Adrenal gland (tissue), 12 donors: ENCODE measurements around the gene BUB1B. TPM values are rescaled to one million over a fixed set of nuclear protein-coding genes. Genes with fewer than 3 reads are reported as not detected.
"Not testable (repeated sequence)": the region's sequence is repeated elsewhere in the genome, so short reads cannot be mapped to it uniquely, and the experiment has no call there.

Experiments used
- DNase-seq, 7 donors: peaks; one replicate each; pipeline ENCODE4 v3.0.0-alpha.2; 2019 to 2020
- H3K27ac ChIP-seq, 5 donors: fragments of 200-600 bp; sonication (generic) in 4 of 5; 1 replicate in 3 of 5; 2 replicates in 2 of 5; pipeline versions ENCODE4 v1.5.1 to v1.8.0; 2016 to 2020; ENCODE audit warnings: mild to moderate bottlenecking in 1 of 5
- H3K27me3 ChIP-seq: fragments of 200-600 bp; 2 replicates; pipeline ENCODE4 v1.8.0; 2021
- H3K36me3 ChIP-seq, 2 donors: fragments of 200-600 bp; replicated peaks in 1 of 2; 1 replicate in 1 of 2; 2 replicates in 1 of 2; pipeline versions ENCODE4 v1.5.1 to v1.8.0; 2018 to 2022
- H3K4me1 ChIP-seq, 2 donors: fragments of 200-600 bp; replicated peaks in 1 of 2; 1 replicate in 1 of 2; 2 replicates in 1 of 2; pipeline versions ENCODE4 v1.5.1 to v1.8.0; 2018 to 2021
- H3K4me3 ChIP-seq, 4 donors: fragments of 200-600 bp; sonication (generic) in 3 of 4; one replicate each; pipeline ENCODE4 v1.5.1; 2016 to 2018
- H3K9me3 ChIP-seq, 3 donors: fragments of 200-600 bp; sonication (generic) in 1 of 3; replicated peaks in 1 of 3; 1 replicate in 2 of 3; 2 replicates in 1 of 3; pipeline versions ENCODE4 v1.5.1 to v1.8.0; 2016 to 2021
- POLR2A ChIP-seq, 2 donors: fragments of 450-650 bp; IDR thresholded peaks; one replicate each; pipeline ENCODE4 v1.6.1; 2017; ENCODE audit warnings: antibody characterized with exemption in 2 of 2, mild to moderate bottlenecking in 2 of 2, moderate library complexity in 1 of 2
- WGBS, 4 donors: extraction: QIAGEN DNeasy Blood & Tissue Kit in 2 of 4; methylation state at CpG; one replicate each; pipeline versions ENCODE4 v1.1.5 to v1.1.7; 2013 to 2017; 5-methylcytosine and 5-hydroxymethylcytosine counted together
- intact Hi-C, 2 donors: fragments of 100-400 bp; cut with DNase I; formaldehyde crosslinking; loops; one replicate each; pipeline versions ENCODE4 v1.14.1 to v1.15.0; 2022 to 2023
- polyA plus RNA-seq, 3 donors: library from polyadenylated mRNA; stranded (reverse); fragments of 200-250 nt in 2 of 3; fragments of 350-450 nt in 1 of 3; fragmentation: Illumina TruSeq in 1 of 3; extraction: RNeasy Lipid Tissue Mini Kit (QIAGEN cat#74804) in 1 of 3; gene quantifications; one replicate each; pipeline ENCODE4 v1.2.3, GENCODE V29; 2013 to 2014
- total RNA-seq, 9 donors: library from RNA; depleted of rRNA in 4 of 9; stranded (reverse); fragments of >200 nt in 4 of 9; fragments of 120-200 nt in 1 of 9; fragmentation: NEBNext Ultra II Directional in 1 of 9; extraction: Animal tissue kit (Norgen Biotek cat#: 25700) in 1 of 9; gene quantifications; one replicate each; pipeline versions ENCODE4 v1.1.0 to v1.2.4, GENCODE V29; 2013 to 2023
- TF ChIP-seq, protein P1 (sequence below), 6 experiments: fragments of 450-650 bp in 4 of 6; fragments of 200-600 bp in 2 of 6; sonication (generic) in 1 of 6; IDR thresholded peaks; 1 replicate in 5 of 6; 2 replicates in 1 of 6; pipeline versions ENCODE4 v1.5.1 to v1.8.0; 2016 to 2021; ENCODE audit warnings: antibody characterized with exemption in 6 of 6, mild to moderate bottlenecking in 2 of 6, moderate library complexity in 1 of 6
- donor health status: healthy with polysubstance abuse.
- donor health status: Bipolar disorder and iron deficiency.
- donor health status: DM: yes; HTN: yes; CAD: no.
- donor health status: DM: no; HTN: no; CAD: no.
- donor health status: DM: no; HTN: no; CAD: no.
- donor health status: DM: yes; HTN: yes; CAD: no.

The BUB1B gene
- total and polyA plus RNA-seq, 12 donors: 0.81 to 13.7 (median 2.6) TPM

DNA sequence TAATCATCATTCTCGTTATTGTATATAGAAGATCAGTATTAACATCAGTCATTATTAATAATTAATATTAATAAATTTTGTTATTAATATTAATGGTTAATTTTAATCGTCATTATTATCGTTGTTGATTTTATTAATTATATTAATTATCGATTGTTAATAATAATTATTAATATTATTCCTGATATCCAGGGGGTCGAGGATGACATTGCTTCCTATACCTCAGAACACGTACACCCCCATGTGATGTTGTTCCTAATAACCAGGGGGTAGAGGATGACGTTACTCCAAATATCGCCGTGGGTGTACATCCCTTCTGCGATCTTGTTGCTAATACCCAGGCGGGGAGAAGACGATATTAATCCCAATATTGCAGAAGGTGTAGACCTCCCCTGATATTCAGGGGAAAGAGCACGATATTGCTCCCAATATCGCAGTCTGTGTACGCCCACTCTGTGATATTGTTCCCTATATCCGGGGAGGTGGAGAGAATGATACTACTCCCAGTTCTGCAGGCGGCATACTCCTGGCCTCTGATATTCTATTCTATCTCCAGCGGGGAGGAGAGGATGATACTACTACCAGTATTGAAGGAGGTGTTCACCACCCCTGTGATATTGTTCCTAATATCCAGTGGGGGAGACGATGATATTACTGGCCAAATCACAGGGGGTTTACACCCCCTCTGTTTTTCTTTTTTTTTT lies 29.9 kb upstream of the BUB1B start:
- DNase-seq: peak in 1 of 7 donors; percentile 15
- no peaks in the 10 kb centered on the region for H3K4me1 ChIP-seq
- H3K9me3 ChIP-seq: no peaks in the 10 kb centered on the region
- H3K27me3 ChIP-seq: no peaks in the 10 kb centered on the region
- no peaks in the 10 kb centered on the region for H3K36me3 ChIP-seq
- intact Hi-C loops: no loop called here
- TF ChIP-seq POLR2A (IDR thresholded peaks at IDR 0.05): no peak
- TF ChIP-seq, protein P1, sequence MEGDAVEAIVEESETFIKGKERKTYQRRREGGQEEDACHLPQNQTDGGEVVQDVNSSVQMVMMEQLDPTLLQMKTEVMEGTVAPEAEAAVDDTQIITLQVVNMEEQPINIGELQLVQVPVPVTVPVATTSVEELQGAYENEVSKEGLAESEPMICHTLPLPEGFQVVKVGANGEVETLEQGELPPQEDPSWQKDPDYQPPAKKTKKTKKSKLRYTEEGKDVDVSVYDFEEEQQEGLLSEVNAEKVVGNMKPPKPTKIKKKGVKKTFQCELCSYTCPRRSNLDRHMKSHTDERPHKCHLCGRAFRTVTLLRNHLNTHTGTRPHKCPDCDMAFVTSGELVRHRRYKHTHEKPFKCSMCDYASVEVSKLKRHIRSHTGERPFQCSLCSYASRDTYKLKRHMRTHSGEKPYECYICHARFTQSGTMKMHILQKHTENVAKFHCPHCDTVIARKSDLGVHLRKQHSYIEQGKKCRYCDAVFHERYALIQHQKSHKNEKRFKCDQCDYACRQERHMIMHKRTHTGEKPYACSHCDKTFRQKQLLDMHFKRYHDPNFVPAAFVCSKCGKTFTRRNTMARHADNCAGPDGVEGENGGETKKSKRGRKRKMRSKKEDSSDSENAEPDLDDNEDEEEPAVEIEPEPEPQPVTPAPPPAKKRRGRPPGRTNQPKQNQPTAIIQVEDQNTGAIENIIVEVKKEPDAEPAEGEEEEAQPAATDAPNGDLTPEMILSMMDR (IDR thresholded peaks at IDR 0.05): no peak
- H3K27ac ChIP-seq: no peak overlapping the region
- WGBS, 4 donors: 82 to 85% (median 84%) methylated on average over 19 of the region's 19 CpGs
- H3K4me3 ChIP-seq: no peak overlapping the region

DNA sequence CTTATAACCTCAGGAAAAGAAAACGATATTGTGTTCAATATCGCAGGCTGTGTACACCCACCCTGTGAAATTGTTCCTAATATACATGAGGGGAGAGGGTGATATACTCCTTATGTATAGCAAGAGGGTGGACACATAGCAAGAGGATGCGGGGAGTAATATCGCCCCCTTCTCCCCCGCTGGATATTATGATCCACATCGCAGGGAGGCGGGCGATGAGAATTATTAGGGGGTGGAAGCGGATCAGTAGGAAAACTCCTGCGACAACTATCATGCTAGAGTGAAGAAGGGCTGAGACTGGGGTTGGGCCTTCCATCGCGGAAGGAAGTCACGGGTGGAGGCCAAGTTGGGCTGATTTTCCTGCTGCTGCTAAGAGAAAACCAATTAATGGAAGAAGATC lies 27.3 kb upstream of the BUB1B start:
- WGBS, 4 donors: 90 to 95% (median 91%) methylated on average over 13 of the region's 13 CpGs
- H3K36me3 ChIP-seq: no peaks in the 10 kb centered on the region
- TF ChIP-seq, protein P1 (IDR thresholded peaks at IDR 0.05): no peak
- no peak for TF ChIP-seq POLR2A (IDR thresholded peaks at IDR 0.05)
- H3K4me3 ChIP-seq: no peak overlapping the region
- intact Hi-C loops: no loop called here
- no peak overlapping the region for H3K27ac ChIP-seq
- H3K27me3 ChIP-seq: no peaks in the 10 kb centered on the region
- peak in 1 of 7 donors; percentile 4 for DNase-seq
- H3K9me3 ChIP-seq: no peaks in the 10 kb centered on the region
- H3K4me1 ChIP-seq: no peaks in the 10 kb centered on the region

DNA sequence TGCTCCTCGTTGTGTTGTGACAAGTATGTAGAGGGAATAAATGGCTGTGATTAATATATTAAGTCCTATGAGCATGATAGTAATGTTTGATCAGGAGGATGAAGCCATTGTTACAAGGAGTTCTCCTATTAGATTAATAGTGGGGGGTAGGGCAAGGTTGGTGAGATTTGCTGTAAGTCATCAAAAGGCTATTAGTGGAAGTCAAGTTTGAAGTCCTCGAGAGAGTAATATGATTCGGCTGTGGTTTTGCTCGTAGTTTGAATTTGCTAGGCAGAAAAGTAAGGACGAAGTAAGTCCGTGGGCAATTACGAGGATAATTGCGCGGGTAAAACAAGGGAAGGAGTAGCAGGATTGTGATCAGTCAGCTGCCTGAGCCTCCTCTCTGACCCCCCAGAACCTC lies 26.0 kb upstream of the BUB1B start:
- no peaks in the 10 kb centered on the region for H3K9me3 ChIP-seq
- 73 to 85% (median 78%) methylated on average over 9 of the region's 9 CpGs for WGBS, 4 donors
- no peaks in the 10 kb centered on the region for H3K36me3 ChIP-seq
- H3K27me3 ChIP-seq: no peaks in the 10 kb centered on the region
- H3K4me3 ChIP-seq: no peak overlapping the region
- DNase-seq: peak in 1 of 7 donors; percentile 11
- no peak overlapping the region for H3K27ac ChIP-seq
- intact Hi-C loops: no loop called here
- no peak for TF ChIP-seq POLR2A (IDR thresholded peaks at IDR 0.05)
- TF ChIP-seq, protein P1 (IDR thresholded peaks at IDR 0.05): no peak
- no peaks in the 10 kb centered on the region for H3K4me1 ChIP-seq

DNA sequence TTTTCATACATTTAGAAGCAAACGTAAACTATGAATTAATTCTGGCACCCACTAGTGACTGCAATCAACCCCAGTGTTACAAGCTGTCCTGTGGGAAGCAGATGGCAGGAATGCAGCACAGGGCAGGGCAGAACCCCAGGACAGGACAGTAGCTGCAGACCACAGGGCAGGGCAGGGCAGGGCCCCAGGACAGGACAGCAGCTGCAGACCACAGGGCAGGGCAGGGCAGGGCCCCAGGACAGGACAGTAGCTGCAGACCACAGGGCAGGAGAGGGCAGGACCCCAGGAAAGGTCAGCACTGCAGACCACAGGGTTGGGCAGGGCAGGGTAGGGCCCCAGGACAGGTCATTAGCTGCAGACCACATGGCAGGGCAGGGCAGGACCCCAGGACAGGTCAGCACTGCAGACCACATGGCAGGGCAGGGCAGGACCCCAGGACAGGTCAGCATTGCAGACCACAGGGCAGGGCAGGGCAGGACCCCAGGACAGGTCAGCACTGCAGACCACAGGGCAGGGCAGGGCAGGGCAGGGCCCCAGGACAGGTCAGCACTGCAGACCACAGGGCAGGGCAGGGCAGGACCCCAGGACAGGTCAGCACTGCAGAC lies 24.9 kb upstream of the BUB1B start:
- H3K4me3 ChIP-seq, H3K27me3 ChIP-seq, H3K9me3 ChIP-seq, H3K27ac ChIP-seq, H3K4me1 ChIP-seq, H3K36me3 ChIP-seq, intact Hi-C loops: not testable (repeated sequence)
- DNase-seq: peak in 1 of 7 donors; percentile 21
- WGBS, 4 donors: 43 to 88% (median 75%) methylated on average over 1 of the region's 1 CpG
